HG02970 (cell line): ENCODE results near the gene KDM4B.

Experiments
- ATAC-seq: cut with Tn5 transposase; IDR thresholded peaks from one replicate; pipeline ENCODE4 v1.9.1; 2021; ENCODE audit warnings: mild to moderate bottlenecking, moderate library complexity, moderate number of reproducible peaks; ENCODE audit not compliant: unreplicated experiment, low FRiP score

The KDM4B gene

DNA sequence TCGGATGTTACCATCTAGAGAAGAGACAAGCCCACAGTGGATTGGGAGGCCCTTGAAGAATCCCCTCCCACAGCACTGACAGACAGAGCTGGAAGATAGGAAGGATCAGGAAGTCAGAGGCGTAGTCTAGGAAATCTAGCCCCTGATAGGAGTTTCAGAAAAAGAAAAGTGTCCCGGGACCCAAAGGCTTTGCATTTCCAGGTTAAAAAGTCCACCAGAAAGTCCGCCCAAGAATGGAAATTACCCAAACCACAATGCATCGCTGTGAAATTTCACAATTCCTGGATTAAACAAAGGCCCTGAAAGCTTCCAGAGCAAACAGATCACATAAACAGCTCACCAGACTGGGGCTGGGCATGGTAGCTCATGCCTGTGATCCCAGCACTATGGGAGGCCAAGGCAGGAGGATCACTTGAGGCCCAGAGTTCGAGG is 146.9 kb downstream of the KDM4B start:
- ATAC-seq: no peak

DNA sequence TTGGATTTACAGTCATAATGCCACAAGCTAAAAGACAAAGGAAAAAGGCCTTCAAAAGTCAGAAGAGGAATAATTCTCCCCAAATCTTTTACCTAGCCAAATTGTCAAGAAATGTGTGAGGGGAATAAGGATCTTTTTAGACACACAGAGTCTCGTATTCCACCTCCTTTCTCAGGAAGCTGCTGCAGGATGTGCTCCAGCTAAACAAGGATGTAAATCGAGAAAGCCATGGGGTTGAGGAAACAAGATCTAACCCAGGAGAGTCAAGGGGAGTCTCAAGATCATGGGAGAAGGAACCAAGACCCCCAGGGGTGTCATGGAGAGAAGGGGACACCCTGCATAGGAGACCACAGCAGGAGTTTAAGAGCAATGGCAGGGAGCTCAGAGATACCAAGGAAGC is 147.4 kb downstream of the KDM4B start:
- no peak for ATAC-seq

DNA sequence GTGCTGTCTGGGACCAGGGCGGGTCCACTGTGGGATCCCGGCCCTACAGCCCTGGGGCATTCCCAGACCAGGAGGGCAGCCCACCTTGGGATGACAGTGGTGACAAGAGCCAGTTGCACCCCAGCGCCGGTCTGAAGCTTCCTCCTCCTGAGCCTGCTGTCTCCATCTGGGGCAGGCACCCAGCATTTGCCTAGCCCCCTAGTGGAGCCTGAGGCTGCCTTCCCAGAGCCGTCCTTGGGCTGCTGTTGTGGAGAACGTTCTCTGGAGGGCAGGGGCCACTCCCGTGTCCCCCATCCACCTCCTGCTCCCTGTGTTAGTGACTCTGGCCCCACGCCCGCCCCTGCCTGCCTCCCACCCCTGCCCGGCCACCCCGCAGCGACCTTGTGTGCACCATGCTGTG is 148.5 kb downstream of the KDM4B start:
- no peak for ATAC-seq

DNA sequence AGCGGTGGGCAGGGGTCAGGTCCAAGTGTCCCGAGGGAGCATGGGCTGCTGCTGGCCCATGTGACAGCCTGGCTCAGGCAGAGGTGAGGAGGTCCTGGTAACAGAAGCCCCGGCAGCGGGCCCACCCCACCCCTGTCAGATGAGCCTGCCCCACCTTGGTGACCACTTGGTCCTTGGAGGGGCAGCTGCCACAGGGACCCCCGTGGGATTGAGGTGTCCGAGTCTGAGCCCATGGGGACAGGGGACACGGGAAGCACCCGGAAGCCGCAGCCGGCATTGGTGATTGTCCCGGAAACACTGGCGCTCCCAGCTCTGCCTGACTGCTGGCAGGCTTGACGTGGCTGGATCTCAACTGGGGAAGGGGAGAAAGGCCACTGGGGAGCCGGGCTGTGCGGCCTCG is 149.1 kb downstream of the KDM4B start:
- no peak for ATAC-seq

DNA sequence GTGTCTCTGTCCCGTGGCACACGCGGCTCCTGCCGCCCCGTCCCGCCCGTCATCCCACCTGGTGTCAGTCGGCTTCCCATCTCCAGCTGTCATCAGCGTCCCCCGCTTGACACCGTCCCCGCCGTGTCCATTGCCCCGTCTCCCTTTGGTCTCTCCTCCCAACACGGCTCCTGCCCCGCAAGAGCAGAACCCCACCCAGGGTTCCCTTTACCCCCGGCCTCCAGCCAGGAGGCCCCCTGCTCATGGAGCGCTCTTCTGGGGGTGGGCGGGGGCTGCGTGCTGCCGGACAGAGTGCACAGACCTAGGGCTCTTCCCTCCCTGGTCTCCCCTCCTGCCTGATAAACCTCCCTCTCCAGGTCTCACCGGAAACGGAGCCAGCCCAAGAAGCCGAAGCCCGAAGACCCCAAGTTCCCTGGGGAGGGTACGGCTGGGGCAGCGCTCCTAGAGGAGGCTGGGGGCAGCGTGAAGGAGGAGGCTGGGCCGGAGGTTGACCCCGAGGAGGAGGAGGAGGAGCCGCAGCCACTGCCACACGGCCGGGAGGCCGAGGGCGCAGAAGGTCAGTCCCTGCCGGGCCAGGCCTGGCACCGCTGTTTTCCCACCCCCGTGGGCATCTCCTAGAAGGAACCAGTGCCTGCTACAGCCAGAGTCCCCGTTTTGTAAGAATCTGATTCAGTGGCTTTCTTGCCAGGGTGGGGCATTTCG is 150.5 kb downstream of the KDM4B start:
- ATAC-seq: no peak

DNA sequence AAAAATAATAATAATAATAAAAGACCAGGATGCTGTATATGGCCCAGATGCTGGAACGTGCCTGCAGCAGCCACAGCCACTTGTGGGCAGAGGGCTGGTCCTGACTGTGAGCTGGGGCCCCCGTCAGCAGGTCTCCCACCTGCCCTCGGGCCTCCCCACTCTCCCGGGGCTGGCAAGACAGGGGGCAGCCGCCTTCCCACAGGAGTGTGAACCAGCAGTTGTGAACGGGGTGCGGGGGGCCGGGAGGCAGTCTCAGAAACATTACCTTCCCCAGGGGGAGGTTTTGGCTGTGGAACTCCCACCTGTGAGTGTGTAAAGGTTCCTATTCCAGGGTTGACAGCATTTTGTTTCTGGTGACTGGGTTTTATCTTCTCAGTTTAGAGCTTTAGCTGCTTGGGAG is 151.4 kb downstream of the KDM4B start:
- ATAC-seq: no peak

DNA sequence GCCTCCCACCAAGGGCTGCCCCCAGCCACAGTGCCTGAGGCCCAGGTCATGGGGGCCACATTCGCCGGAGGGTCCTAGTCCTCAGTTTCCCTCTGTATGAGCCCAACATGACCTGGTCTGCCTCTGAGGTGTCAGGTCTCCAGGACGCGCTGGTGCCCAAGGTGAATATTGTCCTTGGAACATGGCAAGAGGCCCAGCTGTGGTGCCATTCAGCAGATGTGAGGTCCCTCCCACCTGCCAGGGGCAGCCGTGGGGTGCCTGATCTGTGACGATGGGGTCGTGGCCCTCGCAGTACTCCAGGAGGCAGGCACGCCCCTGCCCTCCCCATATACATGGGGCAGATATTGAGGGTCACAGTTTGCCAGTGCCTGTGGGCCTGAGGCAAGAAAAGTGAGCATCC is 151.9 kb downstream of the KDM4B start:
- ATAC-seq: no peak

DNA sequence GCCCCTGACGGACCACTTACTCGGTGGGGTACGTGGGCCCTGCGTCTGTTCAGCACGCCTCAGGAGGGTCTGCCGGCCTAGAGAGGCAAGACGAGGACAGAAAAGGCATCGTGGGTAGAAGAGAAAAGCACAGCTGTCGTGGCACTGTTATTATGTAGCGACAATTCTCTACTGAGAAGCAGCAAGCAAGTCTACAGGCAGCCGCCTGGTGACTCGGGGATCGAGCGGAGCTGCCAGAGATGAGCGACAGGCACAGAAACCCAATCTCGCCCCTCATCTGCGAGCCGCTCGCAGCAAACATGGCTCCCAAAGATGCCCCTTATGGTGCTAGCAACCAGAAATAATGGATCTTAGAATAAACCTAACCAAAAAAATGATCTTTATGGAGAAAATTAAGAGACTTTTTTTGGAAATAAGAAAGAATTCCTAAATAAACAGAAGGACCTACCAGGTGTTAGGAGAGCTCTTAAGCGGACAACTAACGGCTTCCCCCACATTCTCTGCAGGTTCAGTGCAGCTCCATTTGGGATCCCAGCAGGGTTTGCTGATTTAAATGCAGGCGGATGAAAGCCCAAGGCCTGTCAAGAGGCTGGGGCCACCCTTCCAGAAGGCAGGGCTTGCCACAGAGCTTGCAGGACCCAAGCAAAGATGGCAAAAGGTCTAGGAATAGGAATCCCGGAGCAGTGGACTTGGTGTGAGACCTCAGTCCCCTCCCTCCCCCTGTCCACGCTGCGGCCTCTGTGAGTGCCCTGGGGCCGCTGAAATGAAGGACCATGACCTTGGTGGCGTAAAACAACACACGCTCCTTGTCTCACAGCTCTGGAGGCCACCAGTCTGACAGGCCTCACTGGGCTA is 152.6 kb downstream of the KDM4B start:
- no peak for ATAC-seq

DNA sequence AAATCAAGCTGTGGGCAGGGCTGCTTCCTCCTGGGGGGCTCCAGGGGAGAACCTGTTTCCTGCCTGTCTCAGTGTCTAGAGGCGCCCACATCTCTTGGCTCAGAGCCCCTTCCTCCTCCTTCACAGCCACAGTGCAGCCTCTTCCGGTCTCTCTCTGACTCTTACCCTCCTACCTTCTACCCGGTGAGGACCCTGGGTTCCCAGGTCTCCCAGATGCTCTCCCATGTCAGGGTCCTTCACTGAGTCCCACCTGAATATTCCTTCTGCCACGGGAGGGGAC is 153.1 kb downstream of the KDM4B start:
- ATAC-seq: no peak

DNA sequence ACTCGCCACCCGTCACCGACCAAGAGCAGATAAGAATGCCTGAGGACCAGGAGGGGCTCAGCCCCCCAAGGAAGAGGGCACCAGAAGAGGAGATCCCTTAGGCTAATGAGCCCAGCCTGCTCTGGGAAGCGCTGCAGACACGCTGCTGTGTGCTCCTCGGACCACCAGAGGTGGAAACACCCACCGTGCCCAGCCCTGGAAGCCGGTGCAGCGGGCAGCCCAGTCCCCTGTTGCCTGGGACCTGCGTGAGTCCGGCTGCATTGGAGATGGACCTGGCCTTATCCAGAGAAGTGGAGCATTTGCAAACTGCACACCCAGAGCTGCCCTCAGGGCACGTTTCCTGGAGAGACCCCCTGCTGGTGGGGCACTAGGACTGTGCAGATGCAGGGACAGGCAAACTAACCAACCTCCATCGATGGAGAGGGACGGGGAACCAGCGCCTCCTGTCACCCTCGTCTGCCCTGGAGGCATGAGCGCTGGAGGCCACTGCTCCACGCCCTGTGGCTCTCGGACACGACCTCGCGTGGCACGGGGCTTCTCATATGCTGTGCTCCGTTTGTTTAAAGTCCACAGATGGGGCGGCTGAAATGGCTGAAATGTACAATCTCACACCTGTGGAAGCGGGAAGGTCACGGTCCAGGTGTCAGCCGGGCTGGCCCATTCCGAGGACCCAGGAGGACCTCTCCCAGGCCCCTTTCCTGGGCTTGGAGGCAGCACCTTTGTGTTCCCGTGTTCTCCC is 153.9 kb downstream of the KDM4B start:
- no peak for ATAC-seq

DNA sequence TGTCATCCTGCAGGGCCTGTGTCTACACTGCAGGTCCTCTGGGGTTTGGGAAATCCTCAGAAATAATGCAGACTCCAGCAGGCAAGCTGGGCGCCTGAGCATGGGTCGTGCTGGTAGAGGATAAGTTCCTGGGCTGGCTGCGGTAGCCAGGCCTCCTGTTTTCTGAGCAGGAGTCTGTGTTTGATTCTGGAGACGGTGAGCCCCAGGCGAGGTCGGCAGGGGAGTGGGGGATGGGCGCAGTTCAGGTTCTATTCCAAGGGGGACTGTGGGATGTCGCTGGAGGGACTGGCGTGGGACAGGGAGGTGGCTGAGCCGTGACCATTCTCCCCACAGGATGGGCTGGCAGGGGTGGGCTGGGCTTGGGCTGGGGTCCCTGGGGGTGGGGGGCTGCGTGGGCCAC is 154.7 kb downstream of the KDM4B start:
- ATAC-seq: no peak

DNA sequence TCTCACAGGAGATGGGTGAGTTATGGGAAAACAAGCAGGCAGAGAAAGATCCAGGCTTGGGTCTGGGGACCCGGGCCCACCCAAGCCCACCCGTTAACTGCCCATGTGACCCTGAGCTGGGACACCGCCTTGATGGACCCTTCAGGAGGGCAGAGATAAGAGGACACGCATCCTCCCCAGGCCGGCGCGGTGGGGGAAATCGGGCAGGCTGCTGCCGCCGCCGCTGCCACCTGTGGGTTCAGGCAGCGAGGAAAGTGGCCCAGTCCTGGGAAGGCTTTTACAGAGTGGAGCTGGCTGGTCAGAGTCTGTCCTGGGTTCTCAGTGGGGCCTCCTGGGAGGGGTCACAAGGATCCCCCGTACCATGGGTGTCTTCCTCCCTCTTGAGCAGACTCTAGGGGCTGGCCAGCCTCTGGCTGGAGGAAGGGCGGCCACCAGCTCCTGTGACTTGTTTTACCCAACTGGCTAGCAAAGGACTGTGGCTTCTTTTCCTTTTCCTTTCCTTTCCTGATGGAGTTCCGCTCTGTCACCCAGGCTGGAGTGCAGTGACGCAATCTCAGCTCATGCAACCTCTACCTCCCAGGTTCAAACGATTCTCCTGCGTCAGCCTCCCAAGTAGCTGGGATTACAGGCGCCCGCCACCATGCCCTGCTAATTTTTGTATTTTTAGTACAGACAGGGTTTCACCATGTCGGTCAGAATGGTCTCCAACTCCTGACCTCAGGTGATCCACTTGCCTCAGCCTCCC is 155.4 kb downstream of the KDM4B start:
- ATAC-seq: no peak

DNA sequence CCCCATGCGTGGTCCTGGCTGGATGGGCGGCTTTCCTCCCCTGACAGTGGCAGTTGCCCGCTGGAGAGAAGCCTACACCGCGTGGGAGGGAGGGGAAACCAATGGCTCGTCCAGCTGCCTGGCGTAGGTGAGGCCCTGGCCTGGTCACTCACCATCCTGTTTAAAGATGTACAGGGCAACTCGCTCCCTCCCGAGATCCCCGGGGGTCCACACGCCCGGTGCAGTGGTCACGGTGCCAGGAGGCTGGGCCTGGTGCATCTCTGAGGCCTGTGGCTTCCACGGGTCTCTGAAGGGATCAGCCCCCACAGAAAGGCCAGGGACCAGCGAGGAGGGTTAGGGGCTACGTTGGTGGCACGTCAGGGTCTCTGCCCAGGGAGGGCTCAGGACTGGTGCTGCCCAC is 156.5 kb downstream of the KDM4B start:
- ATAC-seq: no peak

DNA sequence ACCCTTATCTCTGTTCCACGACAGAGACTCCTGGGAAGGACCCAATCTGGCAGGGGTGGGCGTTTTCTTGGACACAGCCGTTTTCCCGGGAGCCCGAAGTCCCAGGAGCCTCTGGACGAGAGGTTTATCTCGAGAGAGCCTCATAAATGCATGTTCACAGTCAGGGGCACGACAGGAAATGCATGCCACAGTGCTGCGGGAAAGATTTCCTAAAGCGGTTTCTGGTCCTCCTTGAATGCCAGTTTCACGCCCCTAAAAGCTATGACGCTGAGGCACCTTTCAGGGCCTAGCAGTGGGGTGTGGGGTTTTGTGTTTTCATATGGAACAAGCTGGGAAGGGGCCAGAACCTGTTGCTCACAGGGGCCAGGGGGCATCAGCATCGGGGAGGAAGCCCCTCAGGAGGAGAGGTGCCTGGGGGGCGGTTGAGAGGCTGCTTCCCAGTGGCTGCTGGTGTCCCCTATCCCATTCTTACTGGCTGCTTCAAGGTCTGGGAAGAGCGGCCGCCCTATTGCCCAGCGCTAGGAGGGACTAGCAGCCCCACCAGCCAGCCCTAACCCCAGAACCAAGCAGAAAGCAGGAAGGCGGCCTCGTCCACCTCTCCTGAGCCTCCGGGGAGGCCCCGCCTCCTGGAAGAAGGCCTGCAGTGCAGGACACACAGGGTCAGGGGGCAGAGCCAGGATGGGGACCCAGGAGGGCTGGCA is 157.0 kb downstream of the KDM4B start:
- no peak for ATAC-seq

DNA sequence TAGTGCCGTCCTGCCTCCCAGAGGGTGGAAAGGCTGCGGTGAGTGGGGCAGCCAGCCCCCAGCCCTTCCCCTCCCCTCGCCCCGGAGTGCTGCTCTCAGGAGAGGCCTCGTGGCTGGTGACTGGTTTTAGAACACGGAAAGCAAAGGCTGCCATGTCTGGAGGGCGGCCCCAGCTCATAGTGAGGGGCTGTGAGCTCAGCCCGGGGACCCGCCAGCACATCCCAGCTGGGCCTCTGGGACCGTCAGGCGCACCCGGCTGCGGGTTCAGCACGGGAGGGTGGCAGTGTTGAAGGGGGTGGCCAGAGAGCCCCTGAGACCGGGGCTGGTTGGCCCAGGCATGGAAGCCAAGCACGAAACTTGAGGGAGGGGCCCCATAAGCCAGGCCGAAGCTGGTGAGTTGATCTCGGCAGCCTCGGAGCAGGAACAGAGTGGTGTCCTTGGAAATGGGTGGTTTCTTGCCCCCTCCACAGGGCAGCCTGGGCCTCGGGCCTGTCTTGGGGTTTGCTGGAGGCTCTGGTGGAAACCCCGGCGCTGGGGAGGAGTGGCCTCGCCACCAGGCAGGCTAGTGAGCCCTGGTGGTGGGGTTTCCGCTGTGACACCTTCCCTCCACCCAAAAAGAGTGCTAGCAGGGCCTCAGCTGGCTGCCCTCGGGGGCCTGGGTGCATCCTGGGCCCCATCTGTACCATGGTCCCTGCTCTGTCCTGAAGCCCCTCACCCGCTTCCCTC is 157.7 kb downstream of the KDM4B start:
- no peak for ATAC-seq

DNA sequence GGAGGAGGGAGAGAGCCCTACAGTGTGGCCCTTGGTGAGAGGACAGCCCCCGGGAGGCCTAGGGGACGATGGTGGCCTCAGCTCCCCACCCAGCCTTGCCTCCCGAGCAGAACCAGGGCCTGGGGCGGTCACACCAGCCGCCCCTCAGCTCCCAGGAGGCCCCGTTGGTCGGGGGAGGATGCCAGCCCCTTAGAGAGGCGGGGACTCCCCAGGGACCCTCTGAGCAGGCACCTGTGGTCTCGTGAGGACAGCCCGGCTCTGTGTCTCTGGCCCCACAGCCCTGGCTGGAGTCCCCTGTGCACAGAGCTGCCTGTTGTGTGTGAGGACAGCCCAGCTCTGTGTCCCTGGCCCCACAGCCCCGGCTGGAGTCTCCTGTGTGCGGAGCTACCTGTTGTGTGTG is 158.8 kb downstream of the KDM4B start:
- ATAC-seq: no peak

DNA sequence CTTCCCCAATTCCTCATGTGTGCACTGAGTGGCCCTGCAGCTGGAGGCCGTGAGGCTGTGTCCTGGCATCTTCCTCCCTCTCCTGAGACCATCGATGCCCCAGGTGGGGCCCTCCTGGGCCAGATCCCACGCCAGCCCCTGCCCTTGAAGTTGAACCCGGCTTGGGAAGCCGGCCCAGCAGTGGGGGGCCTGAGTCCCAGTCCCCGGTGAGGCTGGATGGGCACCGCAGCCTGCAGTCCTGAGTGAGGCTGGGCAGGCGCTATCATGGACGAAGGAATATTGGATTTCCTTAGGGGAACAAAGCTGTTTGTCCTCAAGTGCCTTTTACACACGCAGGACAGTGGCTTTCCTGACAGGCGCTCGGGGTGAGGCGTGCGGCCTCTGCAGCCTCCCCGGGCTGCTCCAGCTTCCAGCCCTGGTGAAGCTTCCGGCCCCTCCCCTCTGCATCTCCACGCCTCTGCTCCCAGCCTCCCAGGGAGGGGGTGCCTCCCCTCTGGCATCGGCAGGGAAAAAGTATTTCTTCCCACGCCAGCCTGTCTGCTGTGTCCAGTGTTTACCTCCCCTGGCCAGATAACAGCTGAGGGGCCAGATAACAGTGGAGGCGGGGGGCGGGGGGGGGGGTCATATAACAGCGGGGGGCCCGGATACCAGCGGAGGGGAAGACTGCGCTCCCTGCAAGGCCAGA is 159.5 kb downstream of the KDM4B start:
- no peak for ATAC-seq

DNA sequence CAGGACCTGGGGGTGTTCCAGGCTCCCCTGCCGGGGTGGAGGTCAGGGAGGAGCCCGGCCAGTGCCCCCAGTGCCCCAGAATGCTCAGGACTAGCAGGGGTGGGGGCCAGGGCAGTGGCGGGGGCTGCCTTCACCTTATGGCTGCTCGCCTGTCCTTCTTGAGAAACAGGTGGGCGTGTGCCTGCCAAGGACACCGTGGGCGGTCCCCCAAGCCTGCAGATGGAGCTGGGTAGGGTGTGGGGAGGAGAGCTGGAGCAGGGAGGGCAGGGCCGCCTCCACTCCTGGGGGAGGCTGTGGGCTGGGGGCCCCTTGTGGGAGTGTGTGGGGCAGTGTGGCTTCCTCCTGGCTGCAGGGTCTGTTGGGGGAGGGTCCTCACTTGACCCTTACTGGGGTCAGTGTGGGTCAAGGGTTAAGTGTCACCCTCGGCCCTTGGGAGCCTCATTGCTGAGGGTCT is 160.1 kb downstream of the KDM4B start:
- ATAC-seq: no peak

DNA sequence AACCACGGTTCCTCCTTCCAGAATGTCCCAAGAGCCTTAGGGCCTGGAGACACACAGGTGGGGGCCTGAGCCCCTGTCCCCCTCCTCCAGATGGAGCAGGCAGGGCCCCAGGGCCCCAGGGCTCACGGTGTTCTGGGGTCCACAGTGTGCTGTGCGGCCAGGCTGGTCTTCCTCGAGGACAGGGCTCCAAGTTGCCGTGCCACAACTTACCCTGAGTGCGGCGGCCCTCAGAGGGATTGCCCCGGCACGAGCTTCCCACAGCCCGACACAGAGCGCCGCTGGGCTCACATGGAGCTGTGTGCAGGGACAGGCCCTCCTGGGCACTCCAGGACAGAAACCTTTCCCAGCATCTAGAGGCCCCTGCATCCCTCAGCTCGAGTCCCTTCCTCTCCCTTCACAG is 160.8 kb downstream of the KDM4B start:
- no peak for ATAC-seq
